Measurements from ENCODE around the gene ZC2HC1B.
A peak's percentile ranks its signal among the peaks of the same experiment; 100 is the strongest.
"Not testable (repeated sequence)": the region's sequence is repeated elsewhere in the genome, so short reads cannot be mapped to it uniquely, and the experiment has no call there.

The ZC2HC1B gene

GRCh38 chr6:143868808-143869207 is 4.5 kb downstream of the ZC2HC1B start:
- not testable (repeated sequence) for DNase-seq

GRCh38 chr6:143871202-143871730 is 7.0 kb downstream of the ZC2HC1B start:
- DNase-seq = not testable (repeated sequence)

- no peak for DNase-seq
Measured at GRCh38 chr6:143872201-143872600, 7.9 kb downstream of the ZC2HC1B start.

- not testable (repeated sequence) for DNase-seq
Measured at GRCh38 chr6:143873600-143873999, 9.3 kb downstream of the ZC2HC1B start.

- DNase-seq = not testable (repeated sequence)
Measured at GRCh38 chr6:143874503-143874902, 10.2 kb downstream of the ZC2HC1B start.

- no peak for DNase-seq
Measured at GRCh38 chr6:143877584-143878271, 13.5 kb downstream of the ZC2HC1B start.

- DNase-seq = no peak
Measured at GRCh38 chr6:143878272-143878760, 14.0 kb downstream of the ZC2HC1B start.

GRCh38 chr6:143880412-143880811 is 16.1 kb downstream of the ZC2HC1B start:
- no peak for DNase-seq

GRCh38 chr6:143882401-143882930 is 18.2 kb downstream of the ZC2HC1B start:
- no peak for DNase-seq

GRCh38 chr6:143884216-143884900 is 20.1 kb downstream of the ZC2HC1B start:
- no peak for DNase-seq

- no peak for DNase-seq
Measured at GRCh38 chr6:143885116-143885515, 20.8 kb downstream of the ZC2HC1B start.

GRCh38 chr6:143894655-143895054 is 30.4 kb downstream of the ZC2HC1B start:
- no peak for DNase-seq

GRCh38 chr6:143896126-143896860 is 32.0 kb downstream of the ZC2HC1B start:
- no peak for DNase-seq

GRCh38 chr6:143900358-143900757 is 36.1 kb downstream of the ZC2HC1B start:
- DNase-seq = no peak

- DNase-seq = peak; percentile 46
Measured at GRCh38 chr6:143901885-143902750, 37.8 kb downstream of the ZC2HC1B start.

- no peak for DNase-seq
Measured at GRCh38 chr6:143902827-143903226, 38.6 kb downstream of the ZC2HC1B start.

- DNase-seq = no peak
Measured at GRCh38 chr6:143911028-143911427, 46.8 kb downstream of the ZC2HC1B start.

GRCh38 chr6:143912671-143913070 is 48.4 kb downstream of the ZC2HC1B start:
- DNase-seq = no peak

GRCh38 chr6:143917026-143917425 is 52.8 kb downstream of the ZC2HC1B start:
- DNase-seq = not testable (repeated sequence)

- DNase-seq = no peak
Measured at GRCh38 chr6:143928853-143929252, 64.6 kb downstream of the ZC2HC1B start.

GRCh38 chr6:143929975-143930374 is 65.7 kb downstream of the ZC2HC1B start:
- no peak for DNase-seq

GRCh38 chr6:143934331-143934730 is 70.1 kb downstream of the ZC2HC1B start:
- no peak for DNase-seq
